SIG-M5 treated with dmso at 0.1 percent for 504 hours (cell line): ENCODE data around the gene ALPK3.
A peak's percentile ranks its signal among the peaks of the same experiment; 100 is the strongest.

Experiments
- DNase-seq: peaks from one replicate; lab custom pipeline; 2025; ENCODE audit not compliant: unreplicated experiment; lab: John Stamatoyannopoulos, UW

The ALPK3 gene

DNA sequence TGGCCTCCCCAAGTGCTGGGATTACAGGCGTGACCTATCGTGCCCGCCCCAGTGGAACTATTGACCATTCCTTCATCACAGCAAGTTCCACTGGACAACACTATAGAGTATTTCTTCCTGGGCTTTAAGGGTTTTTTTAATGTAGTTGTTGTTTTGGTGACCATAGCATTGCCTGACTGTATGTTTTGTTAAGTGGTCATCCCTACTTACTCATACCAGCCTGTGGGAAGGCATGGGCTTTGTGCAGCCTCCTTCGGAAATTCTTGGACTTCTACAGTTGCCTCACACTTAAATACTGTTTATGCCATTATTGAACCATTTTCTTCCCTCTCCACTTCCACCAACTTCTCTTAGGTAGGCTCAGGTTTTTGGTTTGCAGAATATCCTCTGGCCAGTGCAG lies 19.9 kb upstream of the ALPK3 start:
- no peak for DNase-seq

GRCh38 chr15:84797801-84798200 lies 19.4 kb upstream of the ALPK3 start:
- no peak for DNase-seq

- no peak for DNase-seq
Observed at GRCh38 chr15:84798436-84798946, 18.7 kb upstream of the ALPK3 start.

DNA sequence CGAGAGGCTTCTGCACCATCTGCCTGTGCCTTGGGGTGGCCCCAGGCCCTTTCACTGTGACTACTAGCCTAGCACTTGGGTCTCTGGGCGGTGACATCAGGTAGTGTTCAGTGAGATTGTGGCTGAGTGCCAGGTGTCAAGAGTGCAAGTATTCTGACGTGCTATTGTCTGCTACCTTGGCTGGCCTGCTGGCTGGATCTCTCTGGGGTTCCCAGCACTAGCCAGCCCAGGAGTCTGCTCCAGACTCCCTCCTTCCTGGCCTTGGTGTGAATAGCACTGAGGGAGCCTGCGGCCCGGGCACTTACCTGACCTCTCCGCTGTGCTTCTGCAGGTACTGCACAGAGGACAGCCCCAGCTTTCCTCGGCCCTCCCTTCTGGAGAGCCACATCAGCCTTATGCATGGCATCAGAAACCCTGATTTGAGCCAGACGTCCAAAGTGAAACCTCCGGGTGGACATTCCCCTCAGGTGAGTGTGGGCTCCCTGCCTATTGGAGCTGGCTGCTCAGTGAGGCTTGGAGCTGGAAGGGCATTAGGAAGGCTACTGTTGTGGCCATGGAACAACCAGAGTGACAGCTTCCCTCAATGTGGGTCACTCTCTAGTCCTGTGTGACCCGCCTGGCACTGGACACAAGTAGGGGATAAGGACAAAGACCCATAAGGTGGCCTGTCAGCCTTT lies 17.5 kb upstream of the ALPK3 start:
- DNase-seq: no peak

GRCh38 chr15:84800365-84800806 lies 16.8 kb upstream of the ALPK3 start:
- no peak for DNase-seq

GRCh38 chr15:84804005-84804900 lies 12.9 kb upstream of the ALPK3 start:
- peak; percentile 43 for DNase-seq

GRCh38 chr15:84805221-84805620 lies 11.9 kb upstream of the ALPK3 start:
- DNase-seq: no peak

- no peak for DNase-seq
Observed at GRCh38 chr15:84807228-84807627, 9.9 kb upstream of the ALPK3 start.

DNA sequence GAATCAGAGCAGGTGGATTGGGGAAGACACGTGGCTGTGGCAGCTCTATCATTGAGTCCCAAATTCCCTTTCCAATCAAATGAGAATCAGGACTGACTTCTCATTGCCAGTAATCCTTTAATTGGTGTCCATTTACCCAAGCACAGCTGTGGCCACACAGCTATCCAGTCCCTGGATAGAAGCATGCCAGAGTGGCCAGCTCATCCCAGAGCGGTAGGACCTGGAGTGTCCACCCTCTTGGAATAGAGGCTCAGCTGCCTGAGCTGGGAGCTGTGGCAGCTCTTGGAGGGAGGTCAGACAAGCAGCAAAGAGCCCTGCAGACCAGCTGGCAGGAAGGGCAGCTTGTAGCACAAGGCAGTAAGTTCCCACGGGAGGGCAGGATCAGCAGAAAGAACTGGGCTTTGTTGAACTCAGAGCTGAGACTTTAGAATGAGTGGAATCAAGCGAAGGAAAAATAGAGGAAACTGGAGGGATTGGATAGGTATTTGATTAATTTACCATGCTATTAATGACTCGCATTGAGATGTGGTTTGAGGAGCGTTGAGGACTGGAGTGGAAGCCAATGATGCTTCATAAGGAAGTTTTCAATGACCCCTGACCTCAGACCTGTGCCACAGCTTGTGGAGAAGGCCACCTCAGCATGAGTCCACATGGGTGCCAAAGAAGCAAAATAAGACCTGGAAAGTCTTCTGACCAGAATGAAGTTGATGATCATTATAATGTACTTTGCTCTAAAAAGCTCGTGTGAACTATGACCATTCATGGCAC lies 6.9 kb upstream of the ALPK3 start:
- DNase-seq: no peak

- DNase-seq: no peak
Observed at GRCh38 chr15:84811151-84811550, 6.0 kb upstream of the ALPK3 start.

GRCh38 chr15:84811828-84812227 lies 5.3 kb upstream of the ALPK3 start:
- DNase-seq: no peak

GRCh38 chr15:84812842-84813241 lies 4.3 kb upstream of the ALPK3 start:
- no peak for DNase-seq

DNA sequence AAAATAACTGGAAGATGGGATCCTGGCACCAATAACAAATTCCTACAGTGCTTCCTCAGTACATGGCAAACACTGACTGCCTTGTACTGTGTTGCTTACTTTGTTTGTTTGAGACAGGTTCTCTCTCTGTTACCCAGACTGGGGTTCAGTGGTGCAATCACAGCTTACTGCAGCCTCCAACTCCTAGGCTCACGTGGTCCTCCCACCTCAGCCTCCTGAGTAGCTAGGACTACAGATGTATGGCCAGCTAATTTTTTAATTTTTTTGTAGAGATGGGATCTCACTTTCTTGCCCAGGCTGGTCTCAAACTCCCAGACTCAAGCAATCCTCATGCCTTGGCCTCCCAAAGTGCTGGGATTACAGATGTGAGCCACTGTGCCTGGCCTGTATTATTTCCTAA lies 3.7 kb upstream of the ALPK3 start:
- DNase-seq: no peak

DNA sequence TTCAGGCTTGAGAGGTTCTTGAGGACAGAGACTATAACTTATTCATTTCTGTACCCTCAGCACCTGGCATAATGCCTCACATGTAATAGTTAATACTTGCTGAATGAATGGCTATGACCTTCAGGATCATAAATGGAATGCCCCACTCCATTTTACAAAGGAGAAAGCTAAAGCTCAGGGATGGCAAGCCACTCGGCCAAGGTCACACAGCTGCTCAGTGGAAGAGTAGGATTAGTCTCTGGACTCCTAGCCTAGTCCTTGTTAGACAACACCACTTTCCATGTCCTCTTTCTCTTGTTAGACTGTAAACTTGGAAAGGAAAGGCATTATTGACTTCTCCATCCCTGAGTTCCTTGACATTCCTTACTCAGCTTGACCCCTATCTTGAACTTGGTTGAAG lies 3.2 kb upstream of the ALPK3 start:
- no peak for DNase-seq

DNA sequence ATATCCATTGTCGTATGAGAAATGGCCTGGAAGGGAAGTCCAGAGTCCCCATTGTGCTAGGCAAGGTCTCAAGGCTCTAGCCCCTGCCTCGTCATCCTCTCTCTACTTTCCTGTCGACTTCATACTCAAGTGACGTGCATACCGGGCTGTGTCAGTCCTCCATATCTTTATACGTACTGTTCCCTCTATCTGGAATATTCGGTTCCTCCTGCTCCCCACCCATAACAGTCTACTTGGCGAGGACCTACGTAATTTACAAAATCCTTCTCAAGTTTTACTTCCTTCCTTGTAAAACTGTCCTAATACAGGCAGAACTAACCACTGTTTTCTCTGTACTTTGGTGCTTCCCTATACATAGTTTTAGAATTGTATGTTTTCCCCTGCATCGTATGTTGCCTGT lies 2.2 kb upstream of the ALPK3 start:
- DNase-seq: peak; percentile 27

- no peak for DNase-seq
Observed at GRCh38 chr15:84817466-84818081, 418 bp downstream of the ALPK3 start.

DNA sequence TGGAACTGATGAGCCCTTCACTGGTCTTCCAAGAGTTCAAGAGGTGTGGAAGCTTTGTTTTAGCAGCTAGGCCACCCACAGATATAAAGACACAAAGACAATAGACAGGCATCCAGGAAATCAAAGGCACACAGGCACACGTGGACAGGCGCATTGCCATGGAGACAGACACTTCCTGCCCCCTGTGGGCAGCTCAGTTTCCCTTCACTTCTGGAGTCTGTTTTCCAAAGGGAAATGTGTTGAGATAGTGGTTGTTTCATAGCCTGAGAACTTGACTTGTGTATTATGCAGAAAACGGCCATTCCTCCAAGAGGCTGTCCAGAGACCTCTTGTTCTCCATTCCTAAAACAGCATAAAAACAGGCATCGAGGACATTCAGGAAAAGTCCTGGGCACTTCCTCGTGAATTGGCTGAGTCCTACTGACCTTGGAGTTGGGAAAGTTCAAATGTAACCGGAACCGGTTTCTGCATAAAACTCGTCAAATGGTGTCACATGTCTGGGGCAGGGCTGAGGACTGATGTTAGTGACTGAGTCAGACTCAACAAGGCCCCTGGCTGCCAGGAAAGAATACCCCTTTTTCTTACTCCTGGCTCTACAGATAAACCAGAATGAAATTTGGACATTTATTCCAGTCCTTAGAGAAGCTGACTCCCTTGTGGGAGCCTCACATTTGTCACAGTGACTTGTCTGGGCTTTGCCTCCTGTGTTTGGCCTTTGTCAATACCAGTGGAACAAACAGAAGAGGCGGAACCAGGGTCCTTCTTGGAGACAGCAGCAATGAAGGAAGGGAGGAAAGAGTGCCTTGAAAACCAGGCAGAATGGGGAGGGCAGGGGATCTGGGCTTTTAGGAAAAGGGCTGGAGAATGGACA lies 1.3 kb downstream of the ALPK3 start:
- DNase-seq: no peak

DNA sequence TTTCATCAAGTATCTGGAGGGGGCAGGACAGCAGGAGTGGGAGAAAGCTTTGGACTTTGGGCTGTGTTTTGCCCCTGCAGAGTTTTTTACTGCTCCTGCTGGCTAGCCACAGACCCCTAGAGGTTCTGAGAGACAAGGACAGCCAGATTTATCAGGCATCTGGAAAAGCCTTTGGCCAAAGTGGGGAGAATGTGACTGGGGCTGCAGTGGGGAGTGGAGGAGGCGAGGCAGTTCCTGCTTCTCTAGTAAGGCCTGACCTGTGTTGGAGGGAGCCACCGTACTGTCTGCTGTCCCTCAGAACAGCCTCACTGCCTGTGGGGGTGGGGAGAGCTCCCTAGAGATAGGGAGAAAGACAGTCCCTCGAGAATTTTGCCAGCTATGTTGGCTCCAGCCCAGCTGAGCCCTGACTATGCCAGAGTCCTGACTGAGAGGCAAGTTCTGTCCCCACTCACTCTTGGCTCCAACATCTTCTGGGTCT lies 2.2 kb downstream of the ALPK3 start:
- no peak for DNase-seq

DNA sequence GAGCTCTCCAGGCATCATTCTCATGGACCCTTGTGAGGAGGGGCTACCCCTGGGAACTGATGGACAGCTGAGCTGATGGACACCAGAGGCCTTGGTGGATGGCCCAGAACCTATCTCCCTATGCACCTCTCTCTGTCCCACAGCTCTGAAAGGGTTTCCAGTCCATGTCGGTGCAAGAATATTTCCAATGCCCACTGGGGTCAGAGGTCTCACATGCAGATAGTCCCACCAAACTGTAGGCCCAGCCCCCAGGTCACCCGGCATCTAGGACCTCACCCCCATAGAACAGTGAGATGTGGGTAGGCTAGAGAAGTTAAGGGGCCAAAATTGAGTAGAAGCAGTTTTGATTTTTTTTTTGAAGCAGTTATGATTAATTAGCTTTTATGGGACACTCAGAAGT lies 2.6 kb downstream of the ALPK3 start:
- no peak for DNase-seq

- DNase-seq: no peak
Observed at GRCh38 chr15:84821501-84822021, 4.4 kb downstream of the ALPK3 start.
